ENCODE results near the gene TMEM161A. TPM values are rescaled to one million over a fixed set of nuclear protein-coding genes. Genes with fewer than 3 reads are reported as not detected.

The TMEM161A gene
- total RNA-seq, 6 experiments from 2014 or later, result 20.2 to 29.4 (median 22.2) TPM

DNA sequence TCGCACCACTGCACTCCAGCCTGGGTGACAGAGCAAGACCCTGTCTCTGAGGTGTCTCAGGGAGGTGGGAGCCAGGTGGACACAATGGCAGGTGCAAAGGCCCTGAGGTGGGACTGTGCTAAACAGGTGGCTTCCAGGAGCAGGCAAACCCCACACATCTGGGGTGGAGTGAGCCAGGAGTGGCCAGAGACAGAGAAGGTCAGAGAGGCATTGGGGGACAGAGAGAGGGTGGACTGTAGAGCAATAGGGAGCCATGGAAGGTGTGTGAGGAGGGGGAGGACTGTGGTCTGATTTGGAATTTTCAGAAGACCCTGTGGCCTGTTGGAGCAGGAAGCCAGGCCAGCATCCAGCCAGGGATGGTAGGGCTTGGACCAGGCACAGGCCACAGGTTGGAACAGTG is 27.1 kb upstream of the TMEM161A start:
- Histone ChIP-seq H3K9me3 (no peaks in the 10 kb centered on the region), H3K27me3 (no peaks in the 10 kb centered on the region), H3K27ac (no peak overlapping the region), H3K4me1 (peaks cover 0 to 5% (median 0%) of the 10 kb centered on the region in 4 donors), H3K4me3 (no peak overlapping the region), H3K36me3 (no peaks in the 10 kb centered on the region)
- ATAC-seq (no peak), DNase-seq (no peak)
- TF ChIP-seq CTCF (IDR thresholded peaks at IDR 0.05), result no peak
- no peak for TF ChIP-seq POLR2A (IDR thresholded peaks at IDR 0.05)
- WGBS (ENCODE audit: insufficient coverage, low coverage, low lambda C conversion rate, missing lambda C conversion rate), result no CpG with 5 or more reads among the region's 1 CpG
- intact Hi-C loops (cut with DNase I), result no loop called here

GRCh38 chr19:19162495-19162894 is 24.2 kb upstream of the TMEM161A start:
- intact Hi-C loops (cut with DNase I), result no loop called here
- H3K36me3 ChIP-seq, result no peaks in the 10 kb centered on the region
- H3K27me3 ChIP-seq, result no peaks in the 10 kb centered on the region
- no peak overlapping the region for H3K27ac ChIP-seq
- no peaks in the 10 kb centered on the region for H3K4me1 ChIP-seq
- no peak for TF ChIP-seq CTCF (IDR thresholded peaks at IDR 0.05)
- no peak for TF ChIP-seq POLR2A (IDR thresholded peaks at IDR 0.05)
- ATAC-seq (peak in 2 of 4 donors; percentile 7 to 14), DNase-seq (no peak)
- H3K9me3 ChIP-seq, result no peaks in the 10 kb centered on the region
- WGBS (ENCODE audit: insufficient coverage, low coverage, low lambda C conversion rate, missing lambda C conversion rate), result no CpG with 5 or more reads among the region's 7 CpGs
- no peak overlapping the region for H3K4me3 ChIP-seq

DNA sequence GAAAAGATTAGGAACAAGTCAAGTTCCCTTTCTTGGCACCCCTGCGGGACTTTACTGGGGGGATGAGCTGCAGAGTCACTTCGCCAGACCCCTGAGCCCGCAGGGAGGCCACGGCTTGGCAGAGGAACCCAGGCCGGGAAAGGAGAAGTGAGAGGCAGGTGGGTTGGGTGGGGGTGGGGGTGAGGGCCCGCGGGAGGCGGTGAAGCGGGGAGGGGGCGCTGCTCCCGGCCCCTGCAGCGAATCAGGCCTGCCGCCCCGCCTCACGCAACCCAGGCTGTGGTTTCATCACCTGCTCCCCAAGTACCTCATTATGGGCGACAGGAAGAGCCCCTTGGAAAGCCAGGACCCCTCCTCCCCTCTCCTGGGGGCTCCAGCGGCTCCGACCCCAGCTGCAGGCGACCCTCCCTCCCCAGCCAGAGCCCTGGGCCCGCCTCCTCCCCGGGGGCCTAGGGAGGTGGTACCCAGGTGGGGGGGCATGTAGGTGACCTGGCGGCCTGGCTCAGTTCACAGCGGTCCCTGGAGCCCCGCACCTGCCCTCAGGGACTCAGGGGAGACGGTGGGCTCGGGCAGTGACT is 22.3 kb upstream of the TMEM161A start:
- no peak for TF ChIP-seq POLR2A (IDR thresholded peaks at IDR 0.05)
- no peak for TF ChIP-seq CTCF (IDR thresholded peaks at IDR 0.05)
- intact Hi-C loops (cut with DNase I), result no loop called here
- Histone ChIP-seq H3K9me3 (no peaks in the 10 kb centered on the region), H3K4me1 (no peaks in the 10 kb centered on the region), H3K36me3 (no peaks in the 10 kb centered on the region), H3K27me3 (no peaks in the 10 kb centered on the region), H3K4me3 (no peak overlapping the region), H3K27ac (no peak overlapping the region)
- ATAC-seq, result peak in 1 of 4 donors; percentile 15
- no peak for DNase-seq
- WGBS (ENCODE audit: insufficient coverage, low coverage, low lambda C conversion rate, missing lambda C conversion rate), result 41% methylated on average over 8 of the region's 26 CpGs

DNA sequence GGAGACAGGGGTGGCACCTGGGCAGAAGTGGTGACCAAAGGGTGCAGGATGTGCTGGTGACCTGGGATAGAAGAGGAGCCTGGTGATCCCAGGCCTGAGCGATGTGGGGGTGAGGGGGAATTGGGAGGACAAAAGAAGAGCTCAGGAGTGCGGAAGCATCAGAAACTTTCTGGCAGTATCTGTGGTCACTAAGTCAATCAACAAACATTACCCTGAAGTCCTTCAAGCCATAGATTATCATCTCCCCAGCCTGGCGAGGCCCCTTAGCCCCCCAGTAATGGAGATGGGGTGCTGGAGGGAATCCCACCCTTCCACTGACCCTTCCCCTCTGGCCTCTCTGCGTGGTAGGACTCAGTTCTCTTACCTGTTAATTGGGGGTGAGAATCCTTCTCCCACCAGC is 21.3 kb upstream of the TMEM161A start:
- TF ChIP-seq POLR2A (IDR thresholded peaks at IDR 0.05) (no peak), CTCF (IDR thresholded peaks at IDR 0.05) (no peak)
- H3K27me3 ChIP-seq, result no peaks in the 10 kb centered on the region
- intact Hi-C loops (cut with DNase I), result no loop called here
- H3K27ac ChIP-seq, result no peak overlapping the region
- no peaks in the 10 kb centered on the region for H3K4me1 ChIP-seq
- ATAC-seq (no peak), DNase-seq (no peak)
- WGBS (ENCODE audit: insufficient coverage, low coverage, low lambda C conversion rate, missing lambda C conversion rate), result no CpG with 5 or more reads among the region's 4 CpGs
- no peaks in the 10 kb centered on the region for H3K9me3 ChIP-seq
- no peak overlapping the region for H3K4me3 ChIP-seq
- H3K36me3 ChIP-seq, result no peaks in the 10 kb centered on the region

- intact Hi-C loops (cut with DNase I), result no loop called here
- Histone ChIP-seq H3K27ac (no peak overlapping the region), H3K36me3 (no peaks in the 10 kb centered on the region), H3K4me1 (no peaks in the 10 kb centered on the region), H3K9me3 (no peaks in the 10 kb centered on the region), H3K27me3 (no peaks in the 10 kb centered on the region), H3K4me3 (no peak overlapping the region)
- WGBS (ENCODE audit: insufficient coverage, low coverage, low lambda C conversion rate, missing lambda C conversion rate), result 51% methylated on average over 4 of the region's 6 CpGs
- TF ChIP-seq CTCF (IDR thresholded peaks at IDR 0.05), result no peak
- no peak for TF ChIP-seq POLR2A (IDR thresholded peaks at IDR 0.05)
- ATAC-seq (peak in 2 of 4 donors; percentile 61 to 66), DNase-seq (no peak)
Observed at GRCh38 chr19:19157808-19158207, 19.5 kb upstream of the TMEM161A start.
